Stimulated activated CD8-positive, alpha-beta memory T cell treated with anti-CD3 and anti-CD28 coated beads, Interleukin-7, amount 100 ng/mL, for 1 hour (primary cell): ENCODE results near the gene GLT8D1.

Experiments used
- DNase-seq, 2 donors: peaks; one replicate each; pipeline ENCODE4 v3.0.0-alpha.2; 2020; ENCODE audit warnings: low read depth in 2 of 2

The GLT8D1 gene

GRCh38 chr3:52712291-52713212, 7.0 kb upstream of the GLT8D1 start:
- no peak for DNase-seq

GRCh38 chr3:52710512-52710911, 4.9 kb upstream of the GLT8D1 start:
- DNase-seq, result no peak

GRCh38 chr3:52707585-52707984, 2.0 kb upstream of the GLT8D1 start:
- DNase-seq, result no peak

GRCh38 chr3:52705438-52705687, 228 bp downstream of the GLT8D1 start:
- no peak for DNase-seq

- DNase-seq, result no peak
These were observed 767 bp downstream of the GLT8D1 start for GRCh38 chr3:52704611-52705437.

GRCh38 chr3:52703341-52703740, 2.2 kb downstream of the GLT8D1 start:
- DNase-seq, result no peak

GRCh38 chr3:52697632-52697965, 8.0 kb downstream of the GLT8D1 start:
- no peak for DNase-seq

GRCh38 chr3:52696830-52697631, 8.6 kb downstream of the GLT8D1 start:
- no peak for DNase-seq

GRCh38 chr3:52695798-52696671, 9.6 kb downstream of the GLT8D1 start:
- no peak for DNase-seq

GRCh38 chr3:52694528-52695189, 10.9 kb downstream of the GLT8D1 start:
- DNase-seq, result no peak

- no peak for DNase-seq
These were observed 12.5 kb downstream of the GLT8D1 start for GRCh38 chr3:52693071-52693470.

- DNase-seq, result no peak
These were observed 15.0 kb downstream of the GLT8D1 start for GRCh38 chr3:52690560-52690959.

- no peak for DNase-seq
These were observed 16.4 kb downstream of the GLT8D1 start for GRCh38 chr3:52689151-52689550.

GRCh38 chr3:52688266-52688665, 17.3 kb downstream of the GLT8D1 start:
- no peak for DNase-seq

GRCh38 chr3:52685709-52686691, 19.6 kb downstream of the GLT8D1 start, which contains the start of the genes GNL3 and PBRM1:
Gene GNL3 (plus strand): TSS chr3:52686032. CDS start chr3:52686093, 61 bp downstream.
Gene PBRM1 (minus strand): TSS chr3:52685913.
- peak; percentile 79 to 80 for DNase-seq

GRCh38 chr3:52685285-52685708, 20.3 kb downstream of the GLT8D1 start:
- peak; percentile 52 to 53 for DNase-seq

GRCh38 chr3:52684184-52684583, 21.4 kb downstream of the GLT8D1 start:
- no peak for DNase-seq

- no peak for DNase-seq
These were observed 22.0 kb downstream of the GLT8D1 start for GRCh38 chr3:52683611-52684010.

- DNase-seq, result no peak
These were observed 23.6 kb downstream of the GLT8D1 start for GRCh38 chr3:52682016-52682415.
